Neutrophil (primary cell): ENCODE measurements around the gene ZNF107.
A peak's percentile ranks its signal among the peaks of the same experiment; 100 is the strongest.

Experiments used
- H3K27ac ChIP-seq: fragments of 200-600 bp; sonication (generic); 2 replicates; pipeline ENCODE4 v1.5.1; 2016; ENCODE audit warnings: mild to moderate bottlenecking, moderate library complexity
- H3K27me3 ChIP-seq: fragments of 200-600 bp; sonication (generic); 2 replicates; pipeline ENCODE4 v1.6.0; 2016; ENCODE audit warnings: mild to moderate bottlenecking
- H3K36me3 ChIP-seq: fragments of 200-600 bp; sonication (generic); 2 replicates; pipeline ENCODE4 v1.5.1; 2017
- H3K4me1 ChIP-seq, 2 experiments: fragments of 200-600 bp in 1 of 2; sonication (generic) in 1 of 2; 1 replicate in 1 of 2; 2 replicates in 1 of 2; pipeline versions ENCODE4 v1.5.1 to v1.6.1; 2013 to 2016; ENCODE audit warnings: low read depth in 1 of 2, low read length in 1 of 2, mild to moderate bottlenecking in 1 of 2, moderate library complexity in 1 of 2; ENCODE audit not compliant: control insufficient read depth in 1 of 2, insufficient read depth in 1 of 2
- H3K4me3 ChIP-seq, 2 experiments: fragments of 200-600 bp in 1 of 2; sonication (generic) in 1 of 2; 1 replicate in 1 of 2; 2 replicates in 1 of 2; pipeline ENCODE4 v1.5.1; 2013 to 2016; ENCODE audit warnings: low read depth in 1 of 2, low read length in 1 of 2, mild to moderate bottlenecking in 1 of 2, moderate library complexity in 1 of 2
- H3K9me3 ChIP-seq: fragments of 200-600 bp; sonication (generic); 2 replicates; pipeline ENCODE4 v1.5.1; 2016
- TF ChIP-seq, protein P1 (sequence below): fragments of 200-600 bp; sonication (generic); IDR thresholded peaks from 2 replicates; pipeline ENCODE4 v1.5.1; 2016; ENCODE audit warnings: antibody characterized with exemption

ZNF107 gene

DNA sequence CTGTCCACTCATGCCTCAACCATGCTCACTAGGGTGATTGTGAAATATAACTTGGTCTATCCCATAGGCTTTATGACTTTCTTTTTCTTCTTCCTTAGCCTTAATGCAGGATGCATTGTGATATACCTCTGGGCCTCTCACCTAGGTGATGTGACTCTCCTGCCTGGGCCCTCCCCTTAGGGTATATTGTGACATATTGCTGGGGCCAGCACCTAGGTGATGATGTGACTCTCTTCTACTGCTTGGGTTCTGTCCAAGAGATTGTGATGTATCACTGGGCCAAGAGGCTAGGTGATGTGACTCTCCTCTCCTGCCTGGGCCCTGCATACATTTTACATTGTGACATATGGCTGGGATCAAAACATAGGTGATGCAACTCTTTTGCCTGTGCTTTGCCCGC lies 14.7 kb upstream of the ZNF107 start:
- Histone ChIP-seq H3K9me3 (no peaks in the 10 kb centered on the region), H3K27ac (peak overlapping the region; percentile 79)
- TF ChIP-seq, protein P1, sequence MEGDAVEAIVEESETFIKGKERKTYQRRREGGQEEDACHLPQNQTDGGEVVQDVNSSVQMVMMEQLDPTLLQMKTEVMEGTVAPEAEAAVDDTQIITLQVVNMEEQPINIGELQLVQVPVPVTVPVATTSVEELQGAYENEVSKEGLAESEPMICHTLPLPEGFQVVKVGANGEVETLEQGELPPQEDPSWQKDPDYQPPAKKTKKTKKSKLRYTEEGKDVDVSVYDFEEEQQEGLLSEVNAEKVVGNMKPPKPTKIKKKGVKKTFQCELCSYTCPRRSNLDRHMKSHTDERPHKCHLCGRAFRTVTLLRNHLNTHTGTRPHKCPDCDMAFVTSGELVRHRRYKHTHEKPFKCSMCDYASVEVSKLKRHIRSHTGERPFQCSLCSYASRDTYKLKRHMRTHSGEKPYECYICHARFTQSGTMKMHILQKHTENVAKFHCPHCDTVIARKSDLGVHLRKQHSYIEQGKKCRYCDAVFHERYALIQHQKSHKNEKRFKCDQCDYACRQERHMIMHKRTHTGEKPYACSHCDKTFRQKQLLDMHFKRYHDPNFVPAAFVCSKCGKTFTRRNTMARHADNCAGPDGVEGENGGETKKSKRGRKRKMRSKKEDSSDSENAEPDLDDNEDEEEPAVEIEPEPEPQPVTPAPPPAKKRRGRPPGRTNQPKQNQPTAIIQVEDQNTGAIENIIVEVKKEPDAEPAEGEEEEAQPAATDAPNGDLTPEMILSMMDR, result no peak

GRCh38 chr7:64651632-64652165 lies 14.2 kb upstream of the ZNF107 start:
- Histone ChIP-seq H3K27ac (peak overlapping the region; percentile 79), H3K4me3 (no peak overlapping the region), H3K9me3 (no peaks in the 10 kb centered on the region), H3K4me1 (peaks cover 22 to 33% of the 10 kb centered on the region in 2 experiments), H3K27me3 (no peaks in the 10 kb centered on the region), H3K36me3 (no peaks in the 10 kb centered on the region)
- TF ChIP-seq, protein P1, result no peak

More for the DNA sequence above, 14.7 kb upstream of the ZNF107 start:
- no peaks in the 10 kb centered on the region for H3K36me3 ChIP-seq
- peaks cover 21 to 30% of the 10 kb centered on the region in 2 experiments for H3K4me1 ChIP-seq
- no peak overlapping the region for H3K4me3 ChIP-seq
- H3K27me3 ChIP-seq, result no peaks in the 10 kb centered on the region

DNA sequence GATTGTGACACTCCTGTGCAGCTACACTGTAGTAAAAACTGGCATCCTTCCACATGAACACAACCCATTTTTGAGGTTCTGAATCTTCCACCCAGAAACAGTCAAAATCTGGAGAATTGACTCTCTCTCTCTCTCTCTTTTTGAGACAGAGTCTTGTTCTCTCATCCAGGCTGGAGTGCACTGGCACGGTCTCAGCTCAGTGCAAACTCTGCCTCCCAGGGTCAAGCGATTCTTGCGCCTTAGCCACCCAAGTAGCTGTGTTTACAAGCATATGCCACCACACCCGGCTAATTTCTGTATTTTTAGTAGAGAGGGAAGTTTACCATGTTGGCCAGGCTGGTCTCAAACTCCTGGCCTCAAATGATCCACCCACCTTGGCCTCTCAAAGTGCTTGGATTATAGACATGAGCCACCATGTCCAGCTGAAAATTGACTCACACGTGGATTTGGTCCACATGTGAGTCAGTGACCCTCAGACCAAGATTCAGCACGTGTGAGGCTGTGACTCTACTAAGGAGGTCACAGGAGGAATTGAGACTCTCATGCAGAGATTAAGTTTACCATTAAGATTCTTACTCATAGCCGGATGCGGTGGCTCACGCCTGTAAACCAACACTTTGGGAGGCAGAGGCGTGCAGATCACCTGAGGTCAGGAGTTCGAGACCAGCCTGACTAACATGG lies 12.1 kb upstream of the ZNF107 start:
- Histone ChIP-seq H3K27ac (peak overlapping the region; percentile 35), H3K9me3 (no peaks in the 10 kb centered on the region), H3K27me3 (no peaks in the 10 kb centered on the region), H3K4me3 (no peak overlapping the region), H3K4me1 (peaks cover 22 to 33% of the 10 kb centered on the region in 2 experiments), H3K36me3 (no peaks in the 10 kb centered on the region)
- TF ChIP-seq, protein P1, result no peak

- Histone ChIP-seq H3K4me1 (peaks cover 22 to 33% of the 10 kb centered on the region in 2 experiments), H3K4me3 (no peak overlapping the region), H3K9me3 (no peaks in the 10 kb centered on the region), H3K27ac (peak overlapping the region; percentile 77), H3K27me3 (no peaks in the 10 kb centered on the region), H3K36me3 (no peaks in the 10 kb centered on the region)
- TF ChIP-seq, protein P1, result no peak
Measured at GRCh38 chr7:64654796-64655548, 11.0 kb upstream of the ZNF107 start.

GRCh38 chr7:64655811-64656210 lies 10.1 kb upstream of the ZNF107 start:
- H3K4me3 ChIP-seq, result no peak overlapping the region
- TF ChIP-seq, protein P1, result no peak

More at GRCh38 chr7:64655811-64656210, 10.1 kb upstream of the ZNF107 start:
- Histone ChIP-seq H3K9me3 (no peaks in the 10 kb centered on the region), H3K27ac (peak overlapping the region; percentile 77), H3K4me1 (peaks cover 22 to 33% of the 10 kb centered on the region in 2 experiments), H3K27me3 (no peaks in the 10 kb centered on the region), H3K36me3 (no peaks in the 10 kb centered on the region)
